ENCODE results near the gene MFSD6. TPM values are rescaled to one million over a fixed set of nuclear protein-coding genes. Genes with fewer than 3 reads are reported as not detected.

The MFSD6 gene
- total and polyA plus RNA-seq, 2 of the 8 experiments (the other 6 are each of a cell fraction or from before 2014, with no cell fraction given), result 1.8 to 5.1 TPM

DNA sequence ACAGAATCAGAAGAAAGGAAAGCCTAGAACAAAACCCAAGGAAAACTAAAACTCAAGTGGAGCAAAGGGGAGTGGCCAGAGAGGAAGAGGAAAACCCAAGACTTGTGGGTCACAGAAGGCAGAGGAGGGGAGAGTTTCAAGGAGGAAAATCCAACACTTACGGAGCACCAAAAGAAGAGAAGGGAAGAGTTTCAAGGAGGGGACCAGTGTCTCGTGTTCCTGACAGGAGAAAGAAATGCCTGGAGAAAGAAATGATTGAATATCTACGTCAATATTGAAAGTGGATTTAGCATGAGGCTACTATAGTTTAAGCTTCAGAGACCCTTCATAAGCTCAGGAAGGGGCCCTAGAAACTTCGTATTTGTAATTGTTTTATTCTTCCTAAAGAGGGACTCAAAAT lies 1.4 kb upstream of the MFSD6 start:
- no peaks in the 10 kb centered on the region for H3K79me1 ChIP-seq (ENCODE audit: low read depth, low read length)
- H2BK120ac ChIP-seq (replicated peaks; ENCODE audit: low read depth, low read length), result no peak overlapping the region
- H2AFZ ChIP-seq (ENCODE audit: low read length), result peak overlapping the region; percentile 40; the same call in 1 of the 2 replicates
- no peaks in the 10 kb centered on the region for H3K79me2 ChIP-seq (ENCODE audit: control insufficient read depth in 1 of 2, insufficient read depth in 2 of 2, low read length in 2 of 2)
- 74% methylated on average over 4 of the region's 4 CpGs; no CpG with 5 or more reads in 1 of the 2 experiments for WGBS, 2 experiments (ENCODE audit: extremely low coverage in 1 of 2, insufficient coverage in 1 of 2, insufficient read length in 1 of 2, insufficient replicate concordance in 2 of 2, low coverage in 1 of 2, low lambda C conversion rate in 2 of 2, missing lambda C conversion rate in 1 of 2)
- no peak overlapping the region for H3K14ac ChIP-seq (ENCODE audit: insufficient read length)
- H3K4me3 ChIP-seq (ENCODE audit: extremely low read depth in 1 of 4, insufficient read depth in 2 of 4, low read depth in 3 of 4, low read length in 4 of 4), result peak overlapping the region in 1 of 4 experiments; percentile 74; a peak in 1 of 8 replicates
- H3K18ac ChIP-seq (ENCODE audit: extremely low read depth, low read length), result no peak overlapping the region
- no peak overlapping the region for H2AK5ac ChIP-seq (ENCODE audit: low read depth, low read length)
- ChIA-PET POLR2A (ENCODE audit: partially characterized antibody) (interaction anchor here (1.1 kb wide), 1 partner anchor 87 kb away, joined by 3 read pairs; the partner anchor contains the start of gene HIBCH), CTCF (ENCODE audit: partially characterized antibody) (interaction anchor here (0.8 to 1.2 kb wide), 3 partner anchors 21 to 401 kb away, joined by 3 read pairs; no protein-coding TSS in a partner anchor)
- no peak overlapping the region for H2BK15ac ChIP-seq (ENCODE audit: low read length)
- H3K9me3 ChIP-seq (ENCODE audit: insufficient read depth in 2 of 2, low read depth in 1 of 2, low read length in 1 of 2), result no peaks in the 10 kb centered on the region
- peaks cover 2 to 24% (median 20%) of the 10 kb centered on the region in 4 experiments for H3K27me3 ChIP-seq (replicated peaks in 1 of 4; ENCODE audit: control insufficient read depth in 3 of 4, extremely low read depth in 1 of 4, insufficient read depth in 3 of 4, low read length in 3 of 4)
- DNase-seq (ENCODE audit: low read depth in 1 of 2, low spot score in 2 of 2), result no peak
- no peak overlapping the region for H3K56ac ChIP-seq (replicated peaks; ENCODE audit: insufficient read length, low read depth, low read length)
- no peak overlapping the region for H3K23ac ChIP-seq (ENCODE audit: insufficient read length)
- no peaks in the 10 kb centered on the region for H3K36me3 ChIP-seq (ENCODE audit: control insufficient read depth in 2 of 4, insufficient read depth in 4 of 4, low read length in 3 of 4)
- H2BK5ac ChIP-seq (ENCODE audit: low read depth, low read length), result no peak overlapping the region
- no peak overlapping the region for H4K8ac ChIP-seq (ENCODE audit: extremely low read depth, insufficient read depth, low read length)
- H4K20me1 ChIP-seq (replicated peaks in 1 of 2; ENCODE audit: control insufficient read depth in 1 of 2, insufficient read depth in 2 of 2, low read length in 2 of 2), result no peaks in the 10 kb centered on the region
- peak overlapping the region; percentile 75; the same call in 1 of the 2 replicates for H2BK12ac ChIP-seq (ENCODE audit: low read depth, low read length)
- H3K4me2 ChIP-seq (ENCODE audit: insufficient read depth in 1 of 2, low read depth in 2 of 2, low read length in 2 of 2), result peak overlapping the region; percentile 95 to 99; a peak in 3 of 4 replicates
- no peak overlapping the region for H3K4ac ChIP-seq (replicated peaks; ENCODE audit: insufficient read length, low read depth, low read length)
- H4K91ac ChIP-seq (replicated peaks; ENCODE audit: insufficient read length, low read length), result no peak overlapping the region
- FAIRE-seq, result no peak
- peaks cover 3 to 4% (median 4%) of the 10 kb centered on the region in 4 experiments; a peak in 6 of 7 replicates for H3K4me1 ChIP-seq (replicated peaks in 1 of 4; ENCODE audit: control insufficient read depth in 3 of 4, insufficient read depth in 4 of 4, low read length in 3 of 4)
- no peak overlapping the region for H2BK20ac ChIP-seq (ENCODE audit: low read length)
- H4K5ac ChIP-seq (ENCODE audit: insufficient read length, low read depth, low read length), result no peak overlapping the region
- no peak overlapping the region for H3K9ac ChIP-seq (replicated peaks in 1 of 4; ENCODE audit: extremely low read depth in 1 of 4, low read depth in 3 of 4, low read length in 3 of 4)
- H3K27ac ChIP-seq (ENCODE audit: low read depth, low read length), result no peak overlapping the region
- H3K23me2 ChIP-seq (ENCODE audit: low read depth, low read length), result peaks cover 11% of the 10 kb centered on the region; the same call in 1 of the 2 replicates
- TF ChIP-seq JUN (IDR thresholded peaks at IDR 0.05; ENCODE audit: low read depth, low read length) (no peak), CBX8 (IDR thresholded peaks at IDR 0.05; ENCODE audit: borderline replicate concordance, low read depth, low read length) (no peak), SP4 (IDR thresholded peaks at IDR 0.05; ENCODE audit: low read length) (no peak), EP300 (IDR thresholded peaks at IDR 0.05; ENCODE audit: borderline replicate concordance in 1 of 2, low read depth in 2 of 2, low read length in 2 of 2) (no peak), TEAD4 (IDR thresholded peaks at IDR 0.05; ENCODE audit: low read depth, low read length) (no peak), CTBP2 (IDR thresholded peaks at IDR 0.05; ENCODE audit: borderline replicate concordance, insufficient read depth, insufficient read length, low read length) (no peak), SIRT6 (IDR thresholded peaks at IDR 0.05; ENCODE audit: low read length) (no peak), POLR2AphosphoS5 (IDR thresholded peaks at IDR 0.05; ENCODE audit: low read depth, low read length) (no peak), CREB1 (IDR thresholded peaks at IDR 0.05) (no peak), CEBPB (IDR thresholded peaks at IDR 0.05; ENCODE audit: low read depth, low read length) (no peak), SAP30 (IDR thresholded peaks at IDR 0.05; ENCODE audit: insufficient read depth, insufficient replicate concordance, low read length) (no peak), YY1 (IDR thresholded peaks at IDR 0.05; ENCODE audit: low read depth, low read length) (no peak), PHF8 (conservative IDR thresholded peaks at IDR 0.05; ENCODE audit: low read depth, low read length) (no peak), TBP (IDR thresholded peaks at IDR 0.05; ENCODE audit: low read depth, low read length) (no peak), NANOG (IDR thresholded peaks at IDR 0.05; ENCODE audit: insufficient read depth, low read depth, low read length, poor library complexity, severe bottlenecking) (no peak)
